D721Med (cell line): ENCODE data around the gene B3GNT9.

Source experiments
- DNase-seq: peaks from one replicate; pipeline ENCODE4 v3.0.0; 2011; ENCODE audit warnings: low spot score; ENCODE audit not compliant: insufficient read length
- FAIRE-seq: peaks from 2 replicates; lab custom pipeline; 2011; peaks lifted over from hg19 to GRCh38; lab: Jason Lieb, UNC
- TF ChIP-seq, protein P1 (sequence below): IDR thresholded peaks from 2 replicates; pipeline ENCODE4 v1.5.1; 2012; ENCODE audit warnings: mild to moderate bottlenecking, control low read depth; ENCODE audit not compliant: insufficient read depth; ENCODE audit errors: missing control alignments

Gene B3GNT9

GRCh38 chr16:67156143-67156844 is 5.5 kb upstream of the B3GNT9 start:
- no peak for DNase-seq
- FAIRE-seq: no peak

DNA sequence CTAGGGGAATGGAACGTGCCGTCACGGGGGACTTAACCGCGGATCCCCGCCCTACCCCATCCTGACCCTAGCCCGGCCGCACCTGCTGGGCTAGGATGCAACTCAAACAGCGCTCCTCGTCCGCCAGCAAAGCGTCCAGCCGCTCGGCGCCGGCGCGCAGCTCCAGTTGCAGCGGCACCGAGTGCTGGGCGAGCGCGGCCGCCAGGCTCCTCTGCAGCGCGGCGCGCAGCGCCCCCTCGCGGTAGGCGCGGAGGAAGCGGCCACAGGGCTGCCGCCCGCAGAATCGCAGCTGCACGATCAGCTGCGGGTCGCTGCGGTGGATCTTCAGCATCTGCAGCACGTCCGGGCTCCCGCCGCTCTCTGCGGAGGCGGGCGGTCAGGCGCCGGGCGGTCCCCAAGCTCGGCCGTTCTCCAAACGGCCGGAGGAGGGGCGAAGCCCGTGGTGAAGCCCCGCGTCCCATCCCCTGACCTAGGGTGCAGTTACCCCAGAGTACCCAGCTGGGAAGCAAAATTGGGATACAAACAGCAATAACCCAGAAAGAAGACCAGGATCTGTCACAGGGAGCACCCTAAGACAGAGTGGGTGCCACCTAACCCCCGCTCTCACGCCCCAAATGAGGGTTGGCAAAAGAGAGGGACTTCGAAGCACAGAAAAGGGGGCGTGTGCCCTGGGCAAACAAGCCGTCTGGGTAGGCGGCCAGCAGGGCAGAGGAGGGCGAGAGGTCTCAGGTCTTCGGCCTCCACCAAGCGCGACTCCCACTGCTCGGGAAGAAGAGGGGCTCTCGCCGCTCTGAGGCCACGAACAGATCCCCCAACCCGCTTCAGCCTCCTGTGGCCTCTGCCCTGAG is 4.7 kb upstream of the B3GNT9 start:
- FAIRE-seq (no peak), DNase-seq (peak; percentile 81)
- TF ChIP-seq, protein P1, sequence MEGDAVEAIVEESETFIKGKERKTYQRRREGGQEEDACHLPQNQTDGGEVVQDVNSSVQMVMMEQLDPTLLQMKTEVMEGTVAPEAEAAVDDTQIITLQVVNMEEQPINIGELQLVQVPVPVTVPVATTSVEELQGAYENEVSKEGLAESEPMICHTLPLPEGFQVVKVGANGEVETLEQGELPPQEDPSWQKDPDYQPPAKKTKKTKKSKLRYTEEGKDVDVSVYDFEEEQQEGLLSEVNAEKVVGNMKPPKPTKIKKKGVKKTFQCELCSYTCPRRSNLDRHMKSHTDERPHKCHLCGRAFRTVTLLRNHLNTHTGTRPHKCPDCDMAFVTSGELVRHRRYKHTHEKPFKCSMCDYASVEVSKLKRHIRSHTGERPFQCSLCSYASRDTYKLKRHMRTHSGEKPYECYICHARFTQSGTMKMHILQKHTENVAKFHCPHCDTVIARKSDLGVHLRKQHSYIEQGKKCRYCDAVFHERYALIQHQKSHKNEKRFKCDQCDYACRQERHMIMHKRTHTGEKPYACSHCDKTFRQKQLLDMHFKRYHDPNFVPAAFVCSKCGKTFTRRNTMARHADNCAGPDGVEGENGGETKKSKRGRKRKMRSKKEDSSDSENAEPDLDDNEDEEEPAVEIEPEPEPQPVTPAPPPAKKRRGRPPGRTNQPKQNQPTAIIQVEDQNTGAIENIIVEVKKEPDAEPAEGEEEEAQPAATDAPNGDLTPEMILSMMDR: peak; percentile 72

More at GRCh38 chr16:67156143-67156844, 5.5 kb upstream of the B3GNT9 start:
- TF ChIP-seq, protein P1: no peak

DNA sequence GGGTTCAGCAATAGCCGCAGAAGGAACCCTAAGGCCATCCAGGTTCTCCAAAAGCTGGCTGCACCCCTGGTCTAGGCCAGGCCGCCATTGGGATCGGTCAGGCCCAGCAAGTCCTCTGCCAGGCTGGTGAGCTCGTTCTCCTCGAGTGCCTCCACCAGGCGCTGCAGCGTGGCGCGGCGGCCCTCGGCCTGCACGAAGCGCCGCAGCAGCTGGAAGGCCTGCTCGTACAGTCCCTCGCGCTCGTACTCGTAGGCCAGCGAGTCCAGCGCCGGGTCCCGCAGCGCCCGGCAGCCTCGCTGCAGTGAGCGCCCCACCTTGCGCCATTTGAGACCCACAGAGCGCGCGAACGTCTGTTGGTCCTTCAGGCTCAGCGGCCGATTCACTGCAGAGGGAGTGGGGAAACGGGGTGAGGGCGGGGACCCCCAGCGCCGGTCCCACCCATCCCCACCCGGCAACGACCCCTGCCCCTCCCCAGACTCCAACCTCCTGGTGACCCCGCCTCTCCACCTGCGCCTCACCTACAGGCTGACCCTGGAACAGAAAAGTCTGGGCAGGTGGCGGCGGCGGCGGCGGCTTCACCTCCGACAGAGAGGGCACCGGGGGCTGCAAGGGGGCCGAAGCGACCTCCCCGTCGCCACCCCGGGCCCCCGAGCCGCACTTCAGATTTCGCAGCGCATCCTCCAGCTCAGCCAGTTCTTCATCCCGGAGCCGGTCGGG is 3.9 kb upstream of the B3GNT9 start:
- TF ChIP-seq, protein P1: no peak
- FAIRE-seq: no peak
- DNase-seq: no peak

DNA sequence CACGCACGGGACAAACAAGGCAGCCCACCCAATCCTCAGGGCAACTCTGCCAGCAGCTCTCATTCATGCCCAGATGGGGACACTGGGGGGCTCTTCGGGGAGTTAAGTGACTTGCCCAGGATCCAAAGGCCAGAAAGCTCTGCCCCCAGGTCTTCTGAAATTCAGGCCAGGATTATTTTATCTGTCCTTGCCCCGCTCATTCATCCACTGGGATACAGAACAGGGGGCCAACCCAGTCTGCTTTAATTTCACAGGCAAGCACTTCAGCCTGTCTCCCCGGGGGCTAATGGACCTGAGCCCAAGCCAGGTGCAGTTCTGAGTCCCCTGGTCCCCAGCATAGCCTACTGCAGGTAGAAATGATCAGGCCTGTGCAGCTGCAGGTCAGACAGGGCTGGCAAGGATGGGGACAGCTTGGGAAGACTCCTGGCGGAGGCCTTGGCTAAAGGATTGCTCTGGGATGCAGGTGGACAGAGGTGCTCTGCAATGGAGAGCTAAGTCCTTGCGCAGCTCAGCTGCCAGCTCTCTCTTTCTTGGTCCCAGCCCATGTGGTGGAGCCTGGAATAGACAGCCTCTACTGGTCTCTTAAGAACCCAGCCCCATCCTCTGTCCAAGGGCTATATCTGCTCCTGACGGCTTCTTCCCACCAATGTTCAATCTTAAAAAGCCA is 766 bp upstream of the B3GNT9 start:
- no peak for DNase-seq
- no peak for FAIRE-seq
- TF ChIP-seq, protein P1: no peak

- no peak for DNase-seq
- TF ChIP-seq, protein P1: no peak
- no peak for FAIRE-seq
These were observed 558 bp downstream of the B3GNT9 start for GRCh38 chr16:67150047-67150832.
